ENCODE results near the gene KRTAP12-2. TPM values are rescaled to one million over a fixed set of nuclear protein-coding genes. Genes with fewer than 3 reads are reported as not detected.

Gene KRTAP12-2
- total RNA-seq, 3 donors from 2014 or later = not detected

DNA sequence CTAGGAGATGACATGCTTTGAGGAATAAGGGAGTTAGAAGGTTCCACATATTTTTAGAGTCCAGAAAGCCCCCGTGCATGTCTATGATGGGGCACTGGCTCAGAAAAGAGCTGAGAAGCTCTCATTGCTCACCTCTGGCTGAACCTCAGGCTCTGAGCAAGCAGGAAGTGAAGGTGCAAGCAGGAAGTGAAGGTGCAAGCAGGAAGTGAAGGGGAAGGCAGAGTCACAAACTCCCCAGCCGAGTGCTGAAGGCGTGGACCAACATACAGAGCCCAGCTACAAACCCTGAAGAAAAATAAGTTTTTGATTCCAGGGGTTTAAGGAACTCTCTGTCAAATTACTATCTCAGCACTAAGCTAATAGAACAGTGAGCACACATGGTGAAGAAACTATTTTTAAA lies 47.8 kb downstream of the KRTAP12-2 start:
- intact Hi-C loops (cut with DNase I; ENCODE audit: low total_unique reads) = no loop called here
- no peak for TF ChIP-seq POLR2A (IDR thresholded peaks at IDR 0.05)
- TF ChIP-seq POLR2AphosphoS5 (IDR thresholded peaks at IDR 0.05) = no peak
- TF ChIP-seq, protein P1, sequence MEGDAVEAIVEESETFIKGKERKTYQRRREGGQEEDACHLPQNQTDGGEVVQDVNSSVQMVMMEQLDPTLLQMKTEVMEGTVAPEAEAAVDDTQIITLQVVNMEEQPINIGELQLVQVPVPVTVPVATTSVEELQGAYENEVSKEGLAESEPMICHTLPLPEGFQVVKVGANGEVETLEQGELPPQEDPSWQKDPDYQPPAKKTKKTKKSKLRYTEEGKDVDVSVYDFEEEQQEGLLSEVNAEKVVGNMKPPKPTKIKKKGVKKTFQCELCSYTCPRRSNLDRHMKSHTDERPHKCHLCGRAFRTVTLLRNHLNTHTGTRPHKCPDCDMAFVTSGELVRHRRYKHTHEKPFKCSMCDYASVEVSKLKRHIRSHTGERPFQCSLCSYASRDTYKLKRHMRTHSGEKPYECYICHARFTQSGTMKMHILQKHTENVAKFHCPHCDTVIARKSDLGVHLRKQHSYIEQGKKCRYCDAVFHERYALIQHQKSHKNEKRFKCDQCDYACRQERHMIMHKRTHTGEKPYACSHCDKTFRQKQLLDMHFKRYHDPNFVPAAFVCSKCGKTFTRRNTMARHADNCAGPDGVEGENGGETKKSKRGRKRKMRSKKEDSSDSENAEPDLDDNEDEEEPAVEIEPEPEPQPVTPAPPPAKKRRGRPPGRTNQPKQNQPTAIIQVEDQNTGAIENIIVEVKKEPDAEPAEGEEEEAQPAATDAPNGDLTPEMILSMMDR (IDR thresholded peaks at IDR 0.05) = no peak
- Histone ChIP-seq H3K4me1 (no peaks in the 10 kb centered on the region), H3K27ac (no peak overlapping the region), H3K36me3 (no peaks in the 10 kb centered on the region), H3K4me3 (no peak overlapping the region), H3K9me3 (peaks cover 3 to 25% of the 10 kb centered on the region in 2 donors), H3K27me3 (peaks cover 0 to 33% of the 10 kb centered on the region in 2 donors)
- no peak for DNase-seq (ENCODE audit: low spot score in 2 of 2)

DNA sequence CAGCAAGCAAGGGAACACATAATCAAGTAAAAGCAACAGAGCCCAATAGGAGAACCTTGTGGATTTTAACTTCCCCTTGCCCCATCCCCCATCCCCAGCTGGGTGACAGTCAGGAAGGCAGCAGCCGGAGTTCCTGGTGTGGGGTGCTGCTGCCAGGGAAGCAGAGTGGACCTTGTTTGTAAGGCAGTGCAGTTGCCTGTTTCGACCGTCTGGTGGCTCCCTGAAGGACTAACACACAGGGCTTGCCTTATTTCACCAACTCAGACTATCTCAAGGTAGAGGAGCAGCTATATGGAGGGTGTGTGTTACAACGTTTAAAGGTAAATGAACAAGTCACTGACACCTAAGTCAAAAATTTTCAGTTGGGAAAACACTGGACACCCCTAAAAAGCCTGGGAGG lies 48.2 kb downstream of the KRTAP12-2 start:
- Histone ChIP-seq H3K27me3 (peaks cover 0 to 36% of the 10 kb centered on the region in 2 donors), H3K27ac (no peak overlapping the region), H3K4me3 (no peak overlapping the region), H3K36me3 (no peaks in the 10 kb centered on the region), H3K9me3 (peaks cover 2 to 21% of the 10 kb centered on the region in 2 donors), H3K4me1 (no peaks in the 10 kb centered on the region)
- DNase-seq (ENCODE audit: low spot score in 2 of 2) = no peak
- intact Hi-C loops (cut with DNase I; ENCODE audit: low total_unique reads) = no loop called here
- no peak for TF ChIP-seq POLR2A (IDR thresholded peaks at IDR 0.05)
- TF ChIP-seq, protein P1 (IDR thresholded peaks at IDR 0.05) = no peak

DNA sequence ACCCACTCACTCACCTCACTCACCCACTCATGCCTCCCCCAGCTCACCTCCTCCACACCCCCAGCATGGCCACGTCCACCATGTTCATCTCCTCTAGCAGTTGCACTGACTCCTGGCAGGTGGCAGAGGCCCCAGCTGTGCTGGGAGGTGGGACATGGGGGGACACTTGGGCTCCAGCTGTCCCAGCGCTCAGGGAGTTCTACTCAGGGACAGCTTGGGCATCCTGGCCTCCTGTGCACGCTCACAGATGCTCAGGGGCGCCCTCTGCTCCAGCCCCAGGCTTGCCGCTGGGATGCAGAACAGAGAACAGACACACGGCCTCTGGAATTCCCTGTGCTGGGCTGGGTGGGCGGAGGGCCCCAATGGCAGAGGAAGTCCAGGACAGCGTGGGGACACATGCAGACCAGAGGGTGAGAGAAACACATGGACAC lies 49.6 kb downstream of the KRTAP12-2 start:
- H3K9me3 ChIP-seq = peaks cover 3 to 12% of the 10 kb centered on the region in 2 donors
- no peak for TF ChIP-seq POLR2A (IDR thresholded peaks at IDR 0.05)
- intact Hi-C loops (cut with DNase I; ENCODE audit: low total_unique reads) = no loop called here
- no peak overlapping the region for H3K4me3 ChIP-seq
- H3K36me3 ChIP-seq = no peaks in the 10 kb centered on the region
- H3K27ac ChIP-seq = no peak overlapping the region
- no peaks in the 10 kb centered on the region for H3K4me1 ChIP-seq
- no peak for DNase-seq (ENCODE audit: low spot score in 2 of 2)
- H3K27me3 ChIP-seq = peaks cover 0 to 36% of the 10 kb centered on the region in 2 donors

DNA sequence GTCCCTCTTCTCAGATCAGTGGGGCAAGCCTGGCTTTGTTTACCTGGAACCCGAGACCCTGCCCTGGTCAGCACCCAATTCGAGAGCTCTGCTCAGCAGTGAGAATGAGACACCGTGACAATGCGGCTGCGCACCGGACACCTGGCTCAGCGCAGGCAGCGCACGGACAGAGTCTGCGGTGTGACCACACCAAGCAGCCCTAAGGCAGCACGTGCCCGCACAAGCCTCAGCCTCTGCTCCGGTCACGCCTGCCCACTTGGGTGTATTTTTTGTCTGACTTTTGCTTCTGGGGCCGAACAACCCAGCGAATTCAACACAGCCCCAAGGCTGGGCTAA lies 50.2 kb downstream of the KRTAP12-2 start:
- DNase-seq (ENCODE audit: low spot score in 2 of 2) = no peak
- no peak for TF ChIP-seq POLR2AphosphoS5 (IDR thresholded peaks at IDR 0.05)
- no peak for TF ChIP-seq POLR2A (IDR thresholded peaks at IDR 0.05)
- TF ChIP-seq, protein P1 (IDR thresholded peaks at IDR 0.05) = no peak
- no peak overlapping the region for H3K4me3 ChIP-seq
- H3K27me3 ChIP-seq = peaks cover 0 to 36% of the 10 kb centered on the region in 2 donors
- H3K36me3 ChIP-seq = no peaks in the 10 kb centered on the region
- intact Hi-C loops (cut with DNase I; ENCODE audit: low total_unique reads) = no loop called here
- no peaks in the 10 kb centered on the region for H3K4me1 ChIP-seq
- H3K27ac ChIP-seq = no peak overlapping the region
- H3K9me3 ChIP-seq = peaks cover 9 to 18% of the 10 kb centered on the region in 2 donors

Other genes with a start within 250 kb of the KRTAP12-2 start
- gene LRRC3, start 211.4 kb downstream of the KRTAP12-2 start, total RNA-seq = 1 to 10 TPM; 1.6 to 6.4 (median 2.0) TPM
- gene KRTAP10-1, start 126.7 kb downstream of the KRTAP12-2 start, total RNA-seq = not detected
- gene KRTAP10-2, start 115.4 kb downstream of the KRTAP12-2 start, total RNA-seq = not detected
- gene KRTAP10-3, start 108.1 kb downstream of the KRTAP12-2 start, total RNA-seq = not detected
- not detected for gene KRTAP10-4, start 93.2 kb downstream of the KRTAP12-2 start, total RNA-seq
- not detected for gene KRTAP10-5, start 86.3 kb downstream of the KRTAP12-2 start, total RNA-seq
- not detected for gene KRTAP10-6, start 74.4 kb downstream of the KRTAP12-2 start, total RNA-seq
- not detected for gene KRTAP10-7, start 66.3 kb downstream of the KRTAP12-2 start, total RNA-seq
- gene KRTAP10-8, start 54.8 kb downstream of the KRTAP12-2 start, total RNA-seq = not detected
- gene KRTAP10-9, start 39.8 kb downstream of the KRTAP12-2 start, total RNA-seq = not detected
- gene KRTAP10-10, start 29.6 kb downstream of the KRTAP12-2 start, total RNA-seq = not detected
- not detected for gene KRTAP10-11, start 20.5 kb downstream of the KRTAP12-2 start, total RNA-seq
- gene KRTAP12-4, start 12.3 kb downstream of the KRTAP12-2 start, total RNA-seq = not detected
- not detected for gene KRTAP12-3, start 9.0 kb downstream of the KRTAP12-2 start, total RNA-seq
- gene KRTAP12-1, start 15.2 kb upstream of the KRTAP12-2 start, total RNA-seq = not detected
- not detected for gene KRTAP10-12, start 30.2 kb upstream of the KRTAP12-2 start, total RNA-seq
- under 1 TPM in 1 of 3 donors, not detected in 2; 0.15 TPM for gene TSPEAR, start 44.6 kb upstream of the KRTAP12-2 start, total RNA-seq
- 100 to 1,000 TPM in 1 of 3 donors, 10 to 100 TPM in 2; 84.8 to 128 (median 99.2) TPM for gene UBE2G2, start 134.9 kb upstream of the KRTAP12-2 start, total RNA-seq
- gene SUMO3, start 151.1 kb upstream of the KRTAP12-2 start, total RNA-seq = 10 to 100 TPM; 64.2 to 64.8 (median 64.4) TPM
- 100 to 1,000 TPM; 187 to 351 (median 272) TPM for gene PTTG1IP, start 206.8 kb upstream of the KRTAP12-2 start, total RNA-seq